SK-N-SH (cell line): Measurements from ENCODE around the gene ZMIZ1.

Source experiments
- CTCF ChIP-seq: fragments of 200-600 bp; sonication (generic); IDR thresholded peaks from 2 replicates; pipeline ENCODE4 v1.6.1; 2017; ENCODE audit warnings: antibody characterized with exemption, mild to moderate bottlenecking, moderate library complexity
- IRF3 ChIP-seq: fragments of 150-350 bp; IDR thresholded peaks from 2 replicates; pipeline ENCODE4 v1.6.1; 2016; ENCODE audit warnings: mild to moderate bottlenecking, low read depth, low read length
- MAX ChIP-seq: IDR thresholded peaks from 2 replicates; pipeline ENCODE4 v1.4.0; 2012; ENCODE audit warnings: low read depth
- MXI1 ChIP-seq: IDR thresholded peaks from 2 replicates; pipeline ENCODE4 v1.6.1; 2012; ENCODE audit warnings: mild to moderate bottlenecking, low read depth, low read length, improper control_type of control experiment
- REST ChIP-seq: IDR thresholded peaks from 2 replicates; pipeline ENCODE4 v1.6.1; 2012; ENCODE audit warnings: mild to moderate bottlenecking, low read depth, low read length, moderate library complexity

GRCh38 chr10:79192677-79193003, 123.9 kb downstream of the ZMIZ1 start:
- TF ChIP-seq IRF3 (no peak), CTCF (no peak), MXI1 (no peak), REST (no peak), MAX (no peak)
